ENCODE data around the gene CCND3. TPM values are rescaled to one million over a fixed set of nuclear protein-coding genes. Genes with fewer than 3 reads are reported as not detected.

Gene CCND3
- total and polyA plus RNA-seq, 10 of the 15 experiments (the other 5 are each of a cell fraction or from before 2014, with no cell fraction given): 6.0 to 86.4 (median 31.5) TPM

DNA sequence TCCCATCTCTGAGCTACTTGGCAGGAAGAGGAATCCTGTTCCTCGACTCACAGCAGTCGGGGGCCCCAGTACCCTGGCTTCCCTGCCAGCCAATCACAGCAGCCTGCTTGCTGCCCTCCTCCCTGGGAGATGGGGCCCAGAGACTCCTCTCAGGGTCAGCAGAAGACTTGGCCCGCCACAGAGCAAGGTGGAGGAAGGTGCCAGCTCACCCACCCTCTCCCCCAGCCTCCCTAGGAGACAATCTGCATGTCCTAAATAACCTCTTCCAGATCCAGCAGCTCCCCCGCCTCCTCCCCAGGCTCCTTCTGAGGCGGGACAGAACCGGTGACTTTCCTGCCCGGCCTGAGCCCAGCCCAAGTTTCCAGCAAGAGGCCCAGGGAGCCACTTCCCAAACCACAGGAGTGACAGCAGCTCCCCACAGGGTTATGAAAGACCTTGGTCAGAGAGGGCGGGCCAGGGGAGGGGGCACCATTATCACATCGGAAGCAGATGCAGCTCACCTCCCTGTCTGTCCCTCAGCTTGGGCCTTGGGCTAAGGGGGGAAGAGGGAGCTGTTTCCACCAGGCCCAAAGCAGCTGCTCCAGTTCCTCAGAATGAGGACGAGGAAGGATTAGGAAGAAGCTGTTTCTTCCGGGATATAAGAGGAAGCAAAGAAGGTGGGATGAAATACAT lies 2.3 kb downstream of the CCND3 start (continued):
- TF ChIP-seq, protein P1, sequence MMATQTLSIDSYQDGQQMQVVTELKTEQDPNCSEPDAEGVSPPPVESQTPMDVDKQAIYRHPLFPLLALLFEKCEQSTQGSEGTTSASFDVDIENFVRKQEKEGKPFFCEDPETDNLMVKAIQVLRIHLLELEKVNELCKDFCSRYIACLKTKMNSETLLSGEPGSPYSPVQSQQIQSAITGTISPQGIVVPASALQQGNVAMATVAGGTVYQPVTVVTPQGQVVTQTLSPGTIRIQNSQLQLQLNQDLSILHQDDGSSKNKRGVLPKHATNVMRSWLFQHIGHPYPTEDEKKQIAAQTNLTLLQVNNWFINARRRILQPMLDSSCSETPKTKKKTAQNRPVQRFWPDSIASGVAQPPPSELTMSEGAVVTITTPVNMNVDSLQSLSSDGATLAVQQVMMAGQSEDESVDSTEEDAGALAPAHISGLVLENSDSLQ (IDR thresholded peaks at IDR 0.05): peak; percentile 47; the same call in 1 of the 2 replicates
- TF ChIP-seq KAT2A (conservative IDR thresholded peaks at IDR 0.05; ENCODE audit: control insufficient read depth, low read depth, low read length) (no peak), RUNX3 (IDR thresholded peaks at IDR 0.05; ENCODE audit: low read length) (peak; percentile 50), POLR2AphosphoS2 (IDR thresholded peaks at IDR 0.05; ENCODE audit: low read depth, low read length) (no peak), CEBPB (IDR thresholded peaks at IDR 0.05; ENCODE audit: borderline replicate concordance in 1 of 2, low read depth in 2 of 2, low read length in 2 of 2) (no peak), MTA3 (IDR thresholded peaks at IDR 0.05; ENCODE audit: borderline replicate concordance, low read length) (no peak), PAX8 (IDR thresholded peaks at IDR 0.05) (no peak), TCF7 (IDR thresholded peaks at IDR 0.05; ENCODE audit: borderline replicate concordance) (no peak), BHLHE40 (IDR thresholded peaks at IDR 0.05; ENCODE audit: borderline replicate concordance in 1 of 2, low read depth in 2 of 2, low read length in 1 of 2) (no peak), EED (IDR thresholded peaks at IDR 0.05; ENCODE audit: low read depth) (no peak), ASH2L (IDR thresholded peaks at IDR 0.05; ENCODE audit: borderline replicate concordance, low read depth) (no peak), YY1 (IDR thresholded peaks at IDR 0.05; ENCODE audit: low read depth, low read length) (no peak), RCOR1 (conservative IDR thresholded peaks at IDR 0.05; ENCODE audit: low read depth, low read length) (no peak), CHD4 (IDR thresholded peaks at IDR 0.05) (no peak), WRNIP1 (IDR thresholded peaks at IDR 0.05; ENCODE audit: borderline replicate concordance, low read depth, low read length) (no peak), EP300 (IDR thresholded peaks at IDR 0.05; ENCODE audit: borderline replicate concordance in 1 of 2, control insufficient read depth in 1 of 2, low read depth in 2 of 2, low read length in 2 of 2) (no peak), YBX1 (IDR thresholded peaks at IDR 0.05) (no peak)
- TF ChIP-seq, protein P2, sequence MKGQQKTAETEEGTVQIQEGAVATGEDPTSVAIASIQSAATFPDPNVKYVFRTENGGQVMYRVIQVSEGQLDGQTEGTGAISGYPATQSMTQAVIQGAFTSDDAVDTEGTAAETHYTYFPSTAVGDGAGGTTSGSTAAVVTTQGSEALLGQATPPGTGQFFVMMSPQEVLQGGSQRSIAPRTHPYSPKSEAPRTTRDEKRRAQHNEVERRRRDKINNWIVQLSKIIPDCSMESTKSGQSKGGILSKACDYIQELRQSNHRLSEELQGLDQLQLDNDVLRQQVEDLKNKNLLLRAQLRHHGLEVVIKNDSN (IDR thresholded peaks at IDR 0.05; ENCODE audit: borderline replicate concordance, extremely low read length, insufficient read depth, low read depth, low read length): no peak
- TF ChIP-seq, protein P3, sequence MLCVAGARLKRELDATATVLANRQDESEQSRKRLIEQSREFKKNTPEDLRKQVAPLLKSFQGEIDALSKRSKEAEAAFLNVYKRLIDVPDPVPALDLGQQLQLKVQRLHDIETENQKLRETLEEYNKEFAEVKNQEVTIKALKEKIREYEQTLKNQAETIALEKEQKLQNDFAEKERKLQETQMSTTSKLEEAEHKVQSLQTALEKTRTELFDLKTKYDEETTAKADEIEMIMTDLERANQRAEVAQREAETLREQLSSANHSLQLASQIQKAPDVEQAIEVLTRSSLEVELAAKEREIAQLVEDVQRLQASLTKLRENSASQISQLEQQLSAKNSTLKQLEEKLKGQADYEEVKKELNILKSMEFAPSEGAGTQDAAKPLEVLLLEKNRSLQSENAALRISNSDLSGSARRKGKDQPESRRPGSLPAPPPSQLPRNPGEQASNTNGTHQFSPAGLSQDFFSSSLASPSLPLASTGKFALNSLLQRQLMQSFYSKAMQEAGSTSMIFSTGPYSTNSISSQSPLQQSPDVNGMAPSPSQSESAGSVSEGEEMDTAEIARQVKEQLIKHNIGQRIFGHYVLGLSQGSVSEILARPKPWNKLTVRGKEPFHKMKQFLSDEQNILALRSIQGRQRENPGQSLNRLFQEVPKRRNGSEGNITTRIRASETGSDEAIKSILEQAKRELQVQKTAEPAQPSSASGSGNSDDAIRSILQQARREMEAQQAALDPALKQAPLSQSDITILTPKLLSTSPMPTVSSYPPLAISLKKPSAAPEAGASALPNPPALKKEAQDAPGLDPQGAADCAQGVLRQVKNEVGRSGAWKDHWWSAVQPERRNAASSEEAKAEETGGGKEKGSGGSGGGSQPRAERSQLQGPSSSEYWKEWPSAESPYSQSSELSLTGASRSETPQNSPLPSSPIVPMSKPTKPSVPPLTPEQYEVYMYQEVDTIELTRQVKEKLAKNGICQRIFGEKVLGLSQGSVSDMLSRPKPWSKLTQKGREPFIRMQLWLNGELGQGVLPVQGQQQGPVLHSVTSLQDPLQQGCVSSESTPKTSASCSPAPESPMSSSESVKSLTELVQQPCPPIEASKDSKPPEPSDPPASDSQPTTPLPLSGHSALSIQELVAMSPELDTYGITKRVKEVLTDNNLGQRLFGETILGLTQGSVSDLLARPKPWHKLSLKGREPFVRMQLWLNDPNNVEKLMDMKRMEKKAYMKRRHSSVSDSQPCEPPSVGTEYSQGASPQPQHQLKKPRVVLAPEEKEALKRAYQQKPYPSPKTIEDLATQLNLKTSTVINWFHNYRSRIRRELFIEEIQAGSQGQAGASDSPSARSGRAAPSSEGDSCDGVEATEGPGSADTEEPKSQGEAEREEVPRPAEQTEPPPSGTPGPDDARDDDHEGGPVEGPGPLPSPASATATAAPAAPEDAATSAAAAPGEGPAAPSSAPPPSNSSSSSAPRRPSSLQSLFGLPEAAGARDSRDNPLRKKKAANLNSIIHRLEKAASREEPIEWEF (IDR thresholded peaks at IDR 0.05; ENCODE audit: insufficient replicate concordance, low read depth, low read length): no peak
- TF ChIP-seq, protein P4, sequence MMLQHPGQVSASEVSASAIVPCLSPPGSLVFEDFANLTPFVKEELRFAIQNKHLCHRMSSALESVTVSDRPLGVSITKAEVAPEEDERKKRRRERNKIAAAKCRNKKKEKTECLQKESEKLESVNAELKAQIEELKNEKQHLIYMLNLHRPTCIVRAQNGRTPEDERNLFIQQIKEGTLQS (IDR thresholded peaks at IDR 0.05; ENCODE audit: borderline replicate concordance, extremely low read depth, low read depth, low read length): no peak
- TF ChIP-seq, protein P5, sequence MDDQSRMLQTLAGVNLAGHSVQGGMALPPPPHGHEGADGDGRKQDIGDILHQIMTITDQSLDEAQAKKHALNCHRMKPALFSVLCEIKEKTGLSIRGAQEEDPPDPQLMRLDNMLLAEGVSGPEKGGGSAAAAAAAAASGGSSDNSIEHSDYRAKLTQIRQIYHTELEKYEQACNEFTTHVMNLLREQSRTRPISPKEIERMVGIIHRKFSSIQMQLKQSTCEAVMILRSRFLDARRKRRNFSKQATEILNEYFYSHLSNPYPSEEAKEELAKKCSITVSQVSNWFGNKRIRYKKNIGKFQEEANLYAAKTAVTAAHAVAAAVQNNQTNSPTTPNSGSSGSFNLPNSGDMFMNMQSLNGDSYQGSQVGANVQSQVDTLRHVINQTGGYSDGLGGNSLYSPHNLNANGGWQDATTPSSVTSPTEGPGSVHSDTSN (IDR thresholded peaks at IDR 0.05; ENCODE audit: insufficient replicate concordance, low read depth, low read length): peak; percentile 3

Measured in GM12878 (cell line).